Measurements from ENCODE around the gene ATP1A1.

Gene ATP1A1

GRCh38 chr1:116446686-116447085 is 73.6 kb downstream of the ATP1A1 start:
- DNase-seq, result no peak

- no peak for DNase-seq
Observed at GRCh38 chr1:116448785-116449385, 75.8 kb downstream of the ATP1A1 start.

- DNase-seq, result no peak
Observed at GRCh38 chr1:116449578-116449977, 76.5 kb downstream of the ATP1A1 start.

- no peak for DNase-seq
Observed at GRCh38 chr1:116451702-116452101, 78.7 kb downstream of the ATP1A1 start.

GRCh38 chr1:116453481-116453880 is 80.4 kb downstream of the ATP1A1 start:
- DNase-seq, result no peak

GRCh38 chr1:116453906-116454305 is 80.9 kb downstream of the ATP1A1 start:
- DNase-seq, result no peak
